K562 (cell line): ENCODE measurements around the gene RABGAP1L. TPM values are rescaled to one million over a fixed set of nuclear protein-coding genes. Genes with fewer than 3 reads are reported as not detected.

ENCODE experiments used
- ARNT ChIP-seq, 2 experiments: fragments of 450-650 bp; IDR thresholded peaks; 2 replicates each; pipeline ENCODE4 v1.6.1; 2016; ENCODE audit warnings: mild to moderate bottlenecking in 1 of 2
- HMG20A ChIP-seq: fragments of 450-650 bp; formaldehyde crosslinking; conservative IDR thresholded peaks from 2 replicates; pipeline ENCODE4 v1.4.0; 2020; ENCODE audit warnings: mild to moderate bottlenecking, mixed read lengths
- OTX1 ChIP-seq: fragments of 450-650 bp; formaldehyde crosslinking; IDR thresholded peaks from 2 replicates; pipeline ENCODE4 v1.4.0; 2022; ENCODE audit warnings: mild to moderate bottlenecking
- PHF21A ChIP-seq: fragments of 450-650 bp; IDR thresholded peaks from 2 replicates; pipeline ENCODE4 v1.6.1; 2017; ENCODE audit warnings: low read depth, borderline replicate concordance
- polyA plus RNA-seq, 8 experiments: library from polyadenylated mRNA; depleted of rRNA in 4 of 8; stranded (reverse) in 5 of 8; unstranded in 3 of 8; fragments of >200 nt; fragmentation: Nextera tagmentation in 2 of 8; fragmentation: Illumina TruSeq in 1 of 8; extraction: Ambion mirVana in 2 of 8; extraction: Trizol in 1 of 8; gene quantifications; 2 replicates each; pipeline versions ENCODE4 v1.2.1 to v1.2.3, GENCODE V29; 2011 to 2014; ENCODE audit warnings: inconsistent platforms in 1 of 8, missing spikeins in 1 of 8
- total RNA-seq, 7 experiments: library from RNA; depleted of rRNA in 6 of 7; stranded (reverse); fragments of >200 nt in 6 of 7; fragmentation: Illumina TruSeq in 2 of 7; extraction: Trizol in 2 of 7; gene quantifications; 2 replicates each; pipeline versions ENCODE4 v1.2.1 to v1.2.3, GENCODE V29; 2011 to 2021; ENCODE audit warnings: low replicate concordance in 1 of 7
- TF ChIP-seq, protein P1 (sequence below): fragments of 200-800 bp; sonication (Bioruptor generic); IDR thresholded peaks from 2 replicates; pipeline ENCODE4 v1.6.1; 2016; ENCODE audit warnings: missing genetic modification characterization, missing compliant biosample characterization
- TF ChIP-seq, protein P2 (sequence below), 2 experiments: IDR thresholded peaks in 1 of 2; conservative IDR thresholded peaks in 1 of 2; 2 replicates each; pipeline ENCODE4 v1.6.1; 2016; ENCODE audit warnings: low read depth in 2 of 2, mild to moderate bottlenecking in 1 of 2, missing compliant biosample characterization in 1 of 2, missing genetic modification characterization in 1 of 2, moderate library complexity in 1 of 2
- TF ChIP-seq, protein P3 (sequence below): fragments of 450-650 bp; formaldehyde crosslinking; IDR thresholded peaks from 2 replicates; pipeline ENCODE4 v1.4.0; 2022; ENCODE audit warnings: missing genetic modification characterization
- TF ChIP-seq, protein P4 (sequence below), 3 experiments: fragments of 200-800 bp in 1 of 3; sonication (Bioruptor generic) in 1 of 3; sonication (generic) in 1 of 3; formaldehyde crosslinking in 1 of 3; IDR thresholded peaks; 2 replicates each; pipeline versions ENCODE4 v1.6.1 to v1.8.0; 2016 to 2022; ENCODE audit warnings: mild to moderate bottlenecking in 2 of 3, missing compliant biosample characterization in 2 of 3, missing genetic modification characterization in 2 of 3, missing genetic modification reagents in 1 of 3

RABGAP1L gene
- total and polyA plus RNA-seq, 9 of the 15 experiments (the other 6 are each of a cell fraction or from before 2014, with no cell fraction given) = 16.5 to 44.9 (median 26.7) TPM

DNA sequence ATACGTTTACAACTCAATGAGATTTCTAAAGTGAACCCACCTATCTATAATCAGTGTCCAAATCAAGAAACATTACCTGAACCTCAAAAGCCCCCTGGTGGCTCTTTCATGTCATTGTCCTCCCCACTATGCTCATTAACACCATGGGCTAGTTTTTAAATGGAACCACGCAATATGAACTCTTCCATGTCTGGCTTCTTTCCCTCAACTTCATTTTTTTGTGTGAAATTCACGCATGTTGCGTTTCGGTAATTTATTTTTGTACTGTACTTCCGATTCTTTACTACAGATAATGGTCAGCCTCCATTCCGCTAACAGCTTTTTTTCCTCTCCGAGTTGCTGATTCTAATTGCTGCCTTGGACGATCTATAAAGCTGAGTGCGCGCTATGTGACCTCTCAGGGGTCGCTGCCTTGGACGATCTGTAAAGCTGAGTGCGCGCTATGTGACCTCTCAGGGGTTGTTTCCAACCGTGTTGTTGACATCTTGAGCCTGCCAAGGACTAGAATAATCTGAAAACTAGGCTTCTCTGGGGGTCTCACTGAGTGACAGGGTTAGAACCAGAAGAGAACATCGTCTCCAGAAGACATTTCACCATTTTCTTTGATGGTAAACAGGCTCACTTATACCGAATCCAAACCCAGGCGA is 839.4 kb downstream of the RABGAP1L start (continued):
- TF ChIP-seq, protein P1, sequence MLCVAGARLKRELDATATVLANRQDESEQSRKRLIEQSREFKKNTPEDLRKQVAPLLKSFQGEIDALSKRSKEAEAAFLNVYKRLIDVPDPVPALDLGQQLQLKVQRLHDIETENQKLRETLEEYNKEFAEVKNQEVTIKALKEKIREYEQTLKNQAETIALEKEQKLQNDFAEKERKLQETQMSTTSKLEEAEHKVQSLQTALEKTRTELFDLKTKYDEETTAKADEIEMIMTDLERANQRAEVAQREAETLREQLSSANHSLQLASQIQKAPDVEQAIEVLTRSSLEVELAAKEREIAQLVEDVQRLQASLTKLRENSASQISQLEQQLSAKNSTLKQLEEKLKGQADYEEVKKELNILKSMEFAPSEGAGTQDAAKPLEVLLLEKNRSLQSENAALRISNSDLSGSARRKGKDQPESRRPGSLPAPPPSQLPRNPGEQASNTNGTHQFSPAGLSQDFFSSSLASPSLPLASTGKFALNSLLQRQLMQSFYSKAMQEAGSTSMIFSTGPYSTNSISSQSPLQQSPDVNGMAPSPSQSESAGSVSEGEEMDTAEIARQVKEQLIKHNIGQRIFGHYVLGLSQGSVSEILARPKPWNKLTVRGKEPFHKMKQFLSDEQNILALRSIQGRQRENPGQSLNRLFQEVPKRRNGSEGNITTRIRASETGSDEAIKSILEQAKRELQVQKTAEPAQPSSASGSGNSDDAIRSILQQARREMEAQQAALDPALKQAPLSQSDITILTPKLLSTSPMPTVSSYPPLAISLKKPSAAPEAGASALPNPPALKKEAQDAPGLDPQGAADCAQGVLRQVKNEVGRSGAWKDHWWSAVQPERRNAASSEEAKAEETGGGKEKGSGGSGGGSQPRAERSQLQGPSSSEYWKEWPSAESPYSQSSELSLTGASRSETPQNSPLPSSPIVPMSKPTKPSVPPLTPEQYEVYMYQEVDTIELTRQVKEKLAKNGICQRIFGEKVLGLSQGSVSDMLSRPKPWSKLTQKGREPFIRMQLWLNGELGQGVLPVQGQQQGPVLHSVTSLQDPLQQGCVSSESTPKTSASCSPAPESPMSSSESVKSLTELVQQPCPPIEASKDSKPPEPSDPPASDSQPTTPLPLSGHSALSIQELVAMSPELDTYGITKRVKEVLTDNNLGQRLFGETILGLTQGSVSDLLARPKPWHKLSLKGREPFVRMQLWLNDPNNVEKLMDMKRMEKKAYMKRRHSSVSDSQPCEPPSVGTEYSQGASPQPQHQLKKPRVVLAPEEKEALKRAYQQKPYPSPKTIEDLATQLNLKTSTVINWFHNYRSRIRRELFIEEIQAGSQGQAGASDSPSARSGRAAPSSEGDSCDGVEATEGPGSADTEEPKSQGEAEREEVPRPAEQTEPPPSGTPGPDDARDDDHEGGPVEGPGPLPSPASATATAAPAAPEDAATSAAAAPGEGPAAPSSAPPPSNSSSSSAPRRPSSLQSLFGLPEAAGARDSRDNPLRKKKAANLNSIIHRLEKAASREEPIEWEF (CRISPR knock-in tag) = peak; percentile 65; the same call in 1 of the 2 replicates
- 0 out of 2 replicates have a peak, but pooled peaks have one; percentile 20 for TF ChIP-seq PHF21A
- TF ChIP-seq OTX1 (CRISPR knock-in tag) = peak; percentile 46; the same call in 1 of the 2 replicates
- peak; percentile 58; the same call in 1 of the 2 replicates for TF ChIP-seq HMG20A (CRISPR knock-in tag)
- TF ChIP-seq, protein P2, sequence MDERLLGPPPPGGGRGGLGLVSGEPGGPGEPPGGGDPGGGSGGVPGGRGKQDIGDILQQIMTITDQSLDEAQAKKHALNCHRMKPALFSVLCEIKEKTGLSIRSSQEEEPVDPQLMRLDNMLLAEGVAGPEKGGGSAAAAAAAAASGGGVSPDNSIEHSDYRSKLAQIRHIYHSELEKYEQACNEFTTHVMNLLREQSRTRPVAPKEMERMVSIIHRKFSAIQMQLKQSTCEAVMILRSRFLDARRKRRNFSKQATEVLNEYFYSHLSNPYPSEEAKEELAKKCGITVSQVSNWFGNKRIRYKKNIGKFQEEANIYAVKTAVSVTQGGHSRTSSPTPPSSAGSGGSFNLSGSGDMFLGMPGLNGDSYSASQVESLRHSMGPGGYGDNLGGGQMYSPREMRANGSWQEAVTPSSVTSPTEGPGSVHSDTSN (CRISPR knock-in tag; IDR thresholded peaks at IDR 0.05; ENCODE audit: low read depth) = no peak
- TF ChIP-seq, protein P2 (tag; conservative IDR thresholded peaks at IDR 0.05; ENCODE audit: low read depth) = peak; percentile 21; the same call in 1 of the 2 replicates
- TF ChIP-seq, protein P3, sequence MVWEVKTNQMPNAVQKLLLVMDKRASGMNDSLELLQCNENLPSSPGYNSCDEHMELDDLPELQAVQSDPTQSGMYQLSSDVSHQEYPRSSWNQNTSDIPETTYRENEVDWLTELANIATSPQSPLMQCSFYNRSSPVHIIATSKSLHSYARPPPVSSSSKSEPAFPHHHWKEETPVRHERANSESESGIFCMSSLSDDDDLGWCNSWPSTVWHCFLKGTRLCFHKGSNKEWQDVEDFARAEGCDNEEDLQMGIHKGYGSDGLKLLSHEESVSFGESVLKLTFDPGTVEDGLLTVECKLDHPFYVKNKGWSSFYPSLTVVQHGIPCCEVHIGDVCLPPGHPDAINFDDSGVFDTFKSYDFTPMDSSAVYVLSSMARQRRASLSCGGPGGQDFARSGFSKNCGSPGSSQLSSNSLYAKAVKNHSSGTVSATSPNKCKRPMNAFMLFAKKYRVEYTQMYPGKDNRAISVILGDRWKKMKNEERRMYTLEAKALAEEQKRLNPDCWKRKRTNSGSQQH = peak; percentile 61
- TF ChIP-seq, protein P4, sequence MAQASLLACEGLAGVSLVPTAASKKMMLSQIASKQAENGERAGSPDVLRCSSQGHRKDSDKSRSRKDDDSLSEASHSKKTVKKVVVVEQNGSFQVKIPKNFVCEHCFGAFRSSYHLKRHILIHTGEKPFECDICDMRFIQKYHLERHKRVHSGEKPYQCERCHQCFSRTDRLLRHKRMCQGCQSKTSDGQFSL (CRISPR knock-in tag; IDR thresholded peaks at IDR 0.05) = no peak
- TF ChIP-seq, protein P4 (tag; IDR thresholded peaks at IDR 0.05) = peak in 1 of 2 experiments; percentile 49; a peak in 1 of 4 replicates
- TF ChIP-seq ARNT (IDR thresholded peaks at IDR 0.05) = peak; percentile 32 to 73; a peak in 3 of 4 replicates
